ENCODE results near the gene IRGQ. TPM values are rescaled to one million over a fixed set of nuclear protein-coding genes. Genes with fewer than 3 reads are reported as not detected.

The IRGQ gene
- total RNA-seq, 4 donors from 2014 or later: 10.7 to 28.8 (median 18.5) TPM

- Histone ChIP-seq H3K36me3 (no peaks in the 10 kb centered on the region), H3K4me3 (no peak overlapping the region), H3K4me1 (no peaks in the 10 kb centered on the region), H3K9me3 (no peaks in the 10 kb centered on the region), H3K27me3 (no peaks in the 10 kb centered on the region), H3K27ac (no peak overlapping the region)
- DNase-seq: no peak
- TF ChIP-seq POLR2A (IDR thresholded peaks at IDR 0.05): no peak
These were observed 35.6 kb upstream of the IRGQ start for GRCh38 chr19:43631491-43631890.

- no peak overlapping the region for H3K4me3 ChIP-seq
- no peaks in the 10 kb centered on the region for H3K4me1 ChIP-seq
- no peaks in the 10 kb centered on the region for H3K27me3 ChIP-seq
- TF ChIP-seq POLR2A (IDR thresholded peaks at IDR 0.05) (no peak), CTCF (IDR thresholded peaks at IDR 0.05) (no peak)
- no peak for DNase-seq
- H3K9me3 ChIP-seq: no peaks in the 10 kb centered on the region
- H3K36me3 ChIP-seq: no peaks in the 10 kb centered on the region
- no peak overlapping the region for H3K27ac ChIP-seq
These were observed 32.9 kb upstream of the IRGQ start for GRCh38 chr19:43628646-43629326.

- no peak overlapping the region for H3K4me3 ChIP-seq
- H3K27ac ChIP-seq: no peak overlapping the region
- no peak for DNase-seq
- TF ChIP-seq POLR2A (IDR thresholded peaks at IDR 0.05) (no peak), CTCF (IDR thresholded peaks at IDR 0.05) (no peak)
- H3K36me3 ChIP-seq: no peaks in the 10 kb centered on the region
- no peaks in the 10 kb centered on the region for H3K27me3 ChIP-seq
- H3K4me1 ChIP-seq: no peaks in the 10 kb centered on the region
- no peaks in the 10 kb centered on the region for H3K9me3 ChIP-seq
These were observed 30.9 kb upstream of the IRGQ start for GRCh38 chr19:43626838-43627237.

GRCh38 chr19:43625918-43626579 lies 30.1 kb upstream of the IRGQ start:
- Histone ChIP-seq H3K4me1 (no peaks in the 10 kb centered on the region), H3K27me3 (no peaks in the 10 kb centered on the region), H3K36me3 (no peaks in the 10 kb centered on the region), H3K27ac (no peak overlapping the region), H3K9me3 (no peaks in the 10 kb centered on the region), H3K4me3 (no peak overlapping the region)
- DNase-seq: no peak
- TF ChIP-seq POLR2A (IDR thresholded peaks at IDR 0.05): no peak
- no peak for TF ChIP-seq CTCF (IDR thresholded peaks at IDR 0.05)

- DNase-seq: peak; percentile 83 to 91 (median 85)
These were observed 29.0 kb upstream of the IRGQ start for GRCh38 chr19:43624933-43625332.

More at GRCh38 chr19:43624933-43625332, 29.0 kb upstream of the IRGQ start:
- H3K36me3 ChIP-seq: no peaks in the 10 kb centered on the region
- no peaks in the 10 kb centered on the region for H3K9me3 ChIP-seq
- H3K27me3 ChIP-seq: no peaks in the 10 kb centered on the region
- H3K4me3 ChIP-seq: no peak overlapping the region
- TF ChIP-seq CTCF (IDR thresholded peaks at IDR 0.05) (peak in 3 of 6 experiments; percentile 11 to 40 (median 23)), POLR2A (IDR thresholded peaks at IDR 0.05) (no peak)
- H3K27ac ChIP-seq: no peak overlapping the region
- H3K4me1 ChIP-seq: peaks cover 0 to 3% (median 0%) of the 10 kb centered on the region in 4 donors

Measured in Peyer's patch (tissue), 4 donors.